GM21390 (cell line): Measurements from ENCODE around the gene PRCC.

Experiments used
- ATAC-seq: cut with Tn5 transposase; IDR thresholded peaks from one replicate; pipeline ENCODE4 v1.9.1; 2021; ENCODE audit not compliant: unreplicated experiment

The PRCC gene

DNA sequence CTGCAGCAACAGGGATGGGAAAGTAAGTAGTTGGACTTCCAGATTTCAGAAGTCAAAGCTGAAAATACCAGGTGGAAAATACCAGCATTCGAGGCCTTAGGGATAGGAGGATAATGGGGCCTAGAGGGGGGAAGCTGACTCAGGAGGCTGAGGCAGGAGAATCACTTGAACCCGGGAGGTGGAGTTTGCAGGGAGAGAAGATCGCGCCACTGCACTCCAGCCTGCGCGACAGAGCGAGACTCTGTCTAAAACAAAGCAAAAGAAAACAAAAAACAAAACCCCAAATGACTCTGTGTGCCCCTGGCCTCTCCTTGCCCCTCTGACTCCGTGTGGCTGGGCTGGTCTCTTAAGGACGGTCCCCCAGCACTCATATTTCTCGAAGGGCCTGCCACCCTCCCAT, 46.0 kb downstream of the PRCC start:
- ATAC-seq, result no peak

DNA sequence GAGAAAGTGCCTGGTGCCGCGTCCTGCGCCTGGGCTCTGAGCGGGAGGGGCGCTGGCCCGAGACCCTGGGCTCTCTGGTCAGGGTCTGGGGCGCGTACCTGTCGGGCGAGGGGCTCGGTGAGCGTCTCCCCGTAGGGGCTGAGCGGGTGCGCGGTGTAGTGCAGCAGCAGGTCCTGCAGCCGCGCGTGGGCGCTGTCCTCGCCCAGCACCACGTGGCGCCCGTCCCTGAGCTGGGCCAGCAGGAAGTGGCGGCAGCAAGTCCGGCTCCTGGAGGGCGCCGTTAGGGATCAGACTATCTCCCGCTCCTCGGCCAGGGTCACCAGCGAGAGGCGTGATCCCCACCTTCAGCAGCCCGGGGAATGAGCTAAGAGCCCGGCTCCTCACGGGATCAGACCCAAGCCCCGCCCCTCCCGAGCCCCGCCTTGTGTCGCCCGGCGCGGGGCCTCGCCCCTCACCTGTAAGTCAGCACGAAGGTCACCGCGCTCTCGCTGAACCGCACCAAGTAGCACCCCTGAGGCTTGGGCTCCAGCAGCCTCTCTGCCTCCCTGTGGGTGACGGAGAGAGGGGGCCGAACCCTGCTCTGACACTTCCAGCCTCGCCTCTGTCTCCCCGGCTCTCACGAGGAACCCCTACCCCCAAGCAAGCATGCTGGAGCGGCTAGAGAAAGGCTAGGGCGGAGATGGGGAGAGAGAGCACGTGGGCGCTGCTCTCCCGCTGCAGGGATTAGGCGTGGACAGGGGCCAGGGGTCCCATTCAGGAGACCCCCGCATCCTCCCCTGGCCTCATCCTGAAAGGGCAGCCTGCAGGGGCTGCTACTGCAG, 46.6 kb downstream of the PRCC start:
- peak; percentile 54 for ATAC-seq

DNA sequence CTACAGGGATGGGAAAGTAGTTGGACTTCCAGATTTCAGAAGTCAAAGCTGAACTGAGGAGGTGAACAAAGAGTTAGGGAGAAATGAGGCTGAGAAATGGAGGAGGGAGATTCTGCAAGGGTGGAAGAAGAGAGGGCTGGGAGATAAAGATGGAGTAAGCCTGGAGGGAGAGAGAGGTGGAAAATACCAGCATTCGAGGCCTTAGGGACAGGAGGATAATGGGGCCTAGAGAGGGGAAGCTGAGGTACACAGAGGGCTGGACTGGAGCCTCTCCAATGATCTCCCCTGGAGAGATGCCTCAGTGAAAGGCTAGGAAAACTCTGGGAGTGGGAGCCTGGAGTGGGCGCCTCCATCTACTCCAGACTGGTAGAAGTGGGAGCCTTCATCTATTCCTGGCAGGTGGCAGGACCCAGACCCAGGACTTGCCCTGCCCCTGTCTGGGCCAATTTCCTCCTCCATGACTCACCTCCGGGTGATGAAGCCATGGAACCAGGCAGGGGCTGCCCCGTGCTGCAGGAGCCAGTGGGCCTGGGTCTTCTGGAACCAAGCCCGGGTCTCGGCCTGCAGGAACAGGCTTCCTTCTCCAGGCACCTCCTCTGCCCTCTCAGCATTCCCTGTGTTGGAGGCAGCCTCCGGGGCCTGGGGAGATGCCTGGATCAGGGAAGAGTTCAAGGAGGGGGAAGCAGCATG, 47.4 kb downstream of the PRCC start:
- no peak for ATAC-seq

DNA sequence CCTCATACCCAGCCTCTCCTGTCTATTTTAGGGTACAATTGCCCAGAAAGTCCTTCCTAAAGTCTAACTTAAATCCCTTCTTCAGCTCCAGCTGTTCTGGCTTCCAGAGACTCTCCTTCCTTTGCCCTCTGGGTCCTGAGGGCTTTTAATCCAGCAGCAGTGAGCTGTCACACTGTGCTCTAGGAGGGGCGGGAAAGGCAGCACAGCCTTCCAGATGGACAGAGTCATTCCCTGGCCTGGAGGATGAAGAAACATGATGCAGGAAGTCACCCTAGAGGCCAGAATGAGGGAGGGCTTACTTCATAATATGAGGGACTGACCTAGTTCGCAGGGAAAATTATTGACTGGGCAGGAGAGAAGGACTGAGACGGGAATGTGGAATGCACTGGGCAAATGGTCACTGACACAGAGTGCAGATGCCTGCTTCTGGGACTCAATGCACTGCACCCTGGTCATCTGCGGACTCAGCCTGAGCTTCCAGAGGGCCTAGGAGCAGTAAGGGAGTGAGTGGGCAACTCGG, 48.0 kb downstream of the PRCC start:
- ATAC-seq, result no peak

DNA sequence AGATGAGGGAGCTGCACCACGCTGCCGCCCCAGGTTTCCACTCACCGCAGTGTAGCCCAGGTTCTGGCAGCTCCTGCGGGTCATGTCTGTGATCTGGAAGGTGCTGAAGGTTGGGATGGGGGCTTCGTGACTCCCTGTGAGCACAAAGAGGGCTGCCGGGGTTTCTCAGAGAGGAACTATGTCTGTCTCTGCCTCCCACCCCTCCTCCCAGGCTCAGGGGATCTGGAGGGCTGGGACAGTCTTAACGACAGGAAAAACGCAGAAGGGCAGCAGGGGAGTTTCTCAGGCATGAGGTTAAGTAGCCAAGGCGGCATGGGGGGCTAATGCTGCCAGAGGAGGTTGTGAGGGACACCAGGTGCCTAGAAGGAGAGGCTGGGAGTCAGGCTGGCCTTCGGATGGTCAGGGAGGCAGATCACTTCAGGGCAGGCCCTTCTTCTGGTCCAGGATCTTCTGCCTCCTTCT, 48.7 kb downstream of the PRCC start:
- ATAC-seq, result no peak

DNA sequence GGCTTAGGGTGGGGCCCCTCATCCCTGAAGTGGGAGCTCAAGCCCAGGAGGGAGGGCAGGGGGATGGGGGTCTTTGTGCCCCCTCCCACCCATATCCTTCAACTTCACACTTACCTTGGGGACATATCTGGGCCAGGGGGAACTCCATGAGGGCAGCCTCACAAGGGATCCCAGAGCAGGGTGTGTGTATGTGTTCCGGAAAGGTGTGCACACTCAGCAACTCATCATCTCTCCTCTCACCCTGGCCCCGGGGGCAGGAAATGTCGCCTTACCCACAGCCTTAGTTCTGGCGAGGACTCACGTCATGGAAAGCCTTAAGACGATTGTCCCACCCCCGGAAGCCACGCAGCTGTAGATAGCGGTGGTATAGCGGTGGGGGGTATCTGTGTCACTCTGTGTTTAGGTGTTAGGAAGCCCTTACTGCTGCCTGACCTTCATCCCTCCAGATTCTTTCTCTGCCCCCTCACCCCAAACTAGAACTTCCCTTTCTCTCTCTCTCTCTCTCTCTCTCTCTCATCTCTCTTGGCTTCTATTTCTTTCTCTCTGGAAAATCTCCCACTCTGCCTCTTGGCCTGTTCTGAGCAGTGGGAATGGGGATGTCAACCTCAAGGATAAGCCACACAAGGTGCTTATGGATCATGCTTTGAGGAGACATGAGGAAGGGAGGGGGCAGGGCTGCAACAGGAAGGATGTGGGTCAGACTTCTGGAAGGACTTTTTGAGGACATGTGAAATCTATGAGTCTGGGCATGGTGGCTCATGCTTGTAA, 49.4 kb downstream of the PRCC start, which contains the start of gene SH2D2A:
TSS of gene SH2D2A (minus strand) at position 288 of the 768 bp plus-strand sequence. CDS start at position 148, 140 bp downstream.
- ATAC-seq, result peak; percentile 65

DNA sequence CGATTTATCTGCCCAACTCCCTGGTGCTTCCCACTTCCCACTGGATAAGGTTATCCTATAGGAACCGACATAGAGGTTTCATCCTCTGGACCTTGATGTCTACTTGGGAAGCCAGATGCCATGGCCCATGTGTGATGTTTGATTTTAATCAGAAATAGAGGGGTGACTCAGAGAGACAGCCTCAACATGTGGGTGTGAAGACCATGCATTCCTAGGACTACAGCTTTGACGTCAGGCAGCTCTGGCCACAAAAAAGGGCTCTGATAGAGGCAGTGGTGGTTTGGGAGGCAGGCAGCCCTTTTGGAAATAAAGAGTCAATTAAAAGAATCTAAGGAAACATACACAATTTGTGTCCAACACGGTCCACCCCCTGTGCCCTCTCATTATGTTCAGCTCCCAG, 54.5 kb downstream of the PRCC start:
- ATAC-seq, result no peak

DNA sequence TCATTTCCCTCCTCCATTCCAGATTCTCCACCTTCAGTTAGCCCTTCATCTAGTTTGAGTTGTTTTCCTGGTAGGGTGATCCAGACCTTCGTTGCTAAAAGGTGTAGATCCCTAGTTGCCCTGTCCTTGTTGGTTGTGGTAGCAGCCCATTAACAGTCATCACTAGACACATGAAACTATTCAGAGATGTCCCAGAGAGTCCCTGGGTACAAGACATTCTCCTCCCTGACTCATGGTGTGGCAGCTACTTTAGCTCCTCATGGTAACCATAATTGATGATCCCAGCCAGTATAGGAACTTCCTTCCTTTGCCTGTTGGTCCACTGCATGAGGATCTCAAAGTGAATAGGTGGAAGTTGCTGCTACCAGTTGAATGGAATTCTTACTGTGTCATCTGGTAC, 55.3 kb downstream of the PRCC start:
- ATAC-seq, result no peak

DNA sequence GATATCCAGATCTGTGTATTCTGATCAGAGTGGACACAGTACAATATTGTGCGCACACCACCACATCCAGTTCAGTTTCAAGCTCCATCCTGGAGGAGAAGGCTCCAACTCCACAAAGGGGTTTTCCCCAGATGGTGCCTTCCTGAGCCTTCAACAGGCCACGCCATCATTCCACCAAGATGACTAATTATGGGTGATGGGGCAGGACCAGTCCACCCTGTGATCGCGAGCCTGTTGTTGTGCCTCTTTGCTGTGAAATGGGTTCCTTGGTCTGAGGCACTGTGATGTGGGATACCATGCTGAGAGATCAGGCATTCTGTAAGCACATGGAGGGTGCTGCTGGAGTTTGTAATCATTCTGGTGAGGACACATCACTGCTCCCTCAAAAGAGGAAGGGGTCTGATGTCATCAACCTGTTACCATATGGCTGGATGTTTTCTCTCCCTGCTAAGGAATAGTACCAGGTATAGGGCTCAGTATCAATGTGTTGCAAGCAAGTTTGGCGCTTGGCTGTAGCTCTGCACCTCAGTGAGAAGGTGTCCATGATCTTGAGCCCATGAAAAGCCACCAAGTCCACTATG, 56.0 kb downstream of the PRCC start:
- ATAC-seq, result no peak

DNA sequence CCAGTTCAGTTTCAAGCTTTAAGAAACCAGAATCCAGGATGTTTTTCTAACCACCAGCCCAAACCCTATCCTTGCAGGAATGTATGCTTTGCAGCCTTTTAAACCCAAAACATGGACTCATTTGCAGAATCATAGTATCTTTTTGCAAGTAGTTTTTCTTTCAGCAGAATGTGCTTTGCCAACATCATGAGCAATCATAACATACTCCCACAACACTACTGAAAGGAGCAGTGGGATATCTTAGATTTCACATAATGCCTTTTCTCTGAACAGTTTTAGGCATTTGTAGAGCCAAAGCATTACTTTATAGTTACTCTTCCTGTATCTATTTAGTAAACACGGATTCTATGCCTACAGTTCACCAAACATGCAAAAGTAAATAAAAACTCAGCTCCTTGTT, 59.3 kb downstream of the PRCC start:
- no peak for ATAC-seq

DNA sequence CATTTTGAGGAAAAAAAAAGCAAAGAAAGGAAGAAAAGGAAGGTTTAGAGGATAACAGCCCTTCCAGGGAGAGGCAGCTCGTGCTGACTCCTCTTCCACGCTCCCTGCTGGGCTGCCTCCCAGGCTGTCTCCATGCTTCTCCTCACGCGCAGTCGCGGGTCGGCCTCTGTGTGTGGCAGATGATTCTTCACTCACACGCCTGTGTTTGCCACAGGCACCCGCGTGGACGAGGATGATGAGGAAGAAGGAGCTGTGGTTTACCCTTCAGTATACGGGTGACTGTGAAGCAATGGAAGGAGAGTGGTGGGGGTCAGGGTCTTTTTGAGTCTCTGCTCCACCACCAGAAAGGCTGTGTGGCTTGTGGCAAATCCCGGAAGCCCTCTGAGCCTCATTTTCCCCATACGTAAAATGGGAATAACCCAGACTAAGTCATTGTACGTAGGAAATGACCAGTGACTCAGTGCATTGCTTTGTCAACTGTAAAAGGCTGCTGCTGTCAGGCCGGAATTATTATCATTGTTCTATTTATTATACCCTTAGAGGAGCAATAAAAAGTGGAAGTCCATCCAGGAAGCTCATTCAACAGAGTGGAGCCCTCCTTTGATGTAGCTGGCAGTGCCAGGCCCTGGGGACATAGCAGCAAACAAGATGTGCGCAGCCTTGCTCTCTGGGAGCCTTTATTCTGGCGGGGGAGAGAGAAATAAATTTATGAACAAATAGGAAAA, 61.2 kb downstream of the PRCC start:
- ATAC-seq, result no peak

DNA sequence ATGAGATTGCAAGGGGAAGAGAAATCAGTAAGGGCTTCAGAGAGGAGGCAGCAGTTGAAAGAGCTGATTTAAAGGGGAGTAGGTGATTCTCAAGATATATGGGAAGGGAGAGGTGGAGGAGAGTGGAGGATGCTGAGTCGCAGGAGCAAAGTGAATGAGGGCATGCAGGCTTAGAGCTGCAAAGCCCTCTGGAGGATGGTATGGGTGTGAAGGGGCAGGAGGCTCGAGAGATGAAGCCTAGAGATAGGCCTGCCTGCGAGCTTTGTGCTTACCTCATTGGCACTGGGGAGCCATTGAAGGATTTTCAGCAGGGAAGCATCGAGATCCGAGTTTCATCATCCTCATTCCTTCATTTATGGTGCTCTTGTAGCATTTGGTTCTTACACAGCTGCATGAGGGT, 65.1 kb downstream of the PRCC start:
- ATAC-seq, result no peak

DNA sequence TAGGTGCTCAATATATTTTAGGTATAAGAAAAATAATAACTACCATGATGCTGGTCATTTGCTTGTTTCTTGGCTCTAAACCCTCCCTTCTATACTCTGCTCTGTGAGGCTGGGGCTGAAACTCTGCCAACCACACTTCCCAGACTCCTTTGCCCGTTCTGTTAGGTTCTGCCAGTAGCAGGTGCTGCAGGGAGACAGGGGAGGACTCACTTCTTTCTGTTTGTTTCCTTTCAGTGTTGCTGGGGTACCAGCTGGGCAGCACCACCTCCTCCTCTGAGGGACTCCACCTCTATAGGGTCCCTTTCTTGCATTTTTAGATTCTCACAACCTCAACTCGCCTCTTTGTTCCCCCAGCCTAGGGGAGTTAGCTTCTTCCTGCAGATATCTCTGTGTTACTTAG, 66.3 kb downstream of the PRCC start:
- ATAC-seq, result no peak

DNA sequence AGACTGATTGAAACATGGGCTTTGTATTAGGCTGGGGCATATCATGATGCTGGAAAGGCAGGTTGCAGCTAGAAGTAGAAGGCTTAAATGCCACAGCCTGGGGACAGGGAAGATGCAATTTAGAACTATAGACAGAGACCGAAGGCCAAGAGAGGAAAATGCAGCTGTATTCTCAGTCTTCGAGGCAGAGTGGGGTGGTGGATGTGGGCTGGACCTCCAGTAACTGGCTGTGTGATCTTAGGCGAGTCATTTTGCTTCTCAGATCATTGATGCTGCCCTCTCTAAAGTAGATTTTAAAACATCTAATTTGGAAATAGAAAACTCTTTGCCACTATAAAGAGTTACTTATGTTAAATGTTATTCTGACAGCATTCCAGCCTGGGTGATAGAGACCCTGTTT, 67.0 kb downstream of the PRCC start:
- no peak for ATAC-seq

DNA sequence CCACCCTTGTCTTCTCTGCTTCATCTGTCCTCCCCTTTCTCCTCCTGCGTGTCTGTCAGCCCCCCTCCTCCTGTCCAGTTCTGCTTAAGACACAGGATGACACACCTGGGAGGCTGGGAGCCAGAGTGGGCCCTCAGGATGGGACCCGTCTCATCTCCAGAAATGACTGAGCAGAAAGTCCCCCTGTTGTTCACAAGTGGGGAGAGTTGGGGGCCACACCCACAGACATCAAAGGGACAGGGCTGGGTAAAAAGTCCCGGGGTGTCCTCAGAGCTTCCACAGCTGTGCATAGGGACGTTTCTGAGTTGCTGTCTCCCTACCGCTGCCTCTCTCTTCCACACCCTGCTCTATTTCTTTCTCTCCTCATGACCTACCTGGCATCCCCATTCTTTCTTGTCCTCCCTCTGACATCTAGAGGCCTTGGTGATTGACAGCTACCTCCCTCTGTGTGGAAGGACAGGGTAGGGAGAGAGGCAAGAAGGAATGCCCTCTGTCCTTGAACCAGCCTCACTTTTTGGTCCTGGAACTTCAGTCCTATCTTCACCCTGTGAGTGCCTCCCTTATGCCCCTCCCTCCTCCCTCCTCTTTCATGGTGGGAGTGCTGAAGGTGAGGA, 68.8 kb downstream of the PRCC start:
- ATAC-seq, result peak; percentile 58

DNA sequence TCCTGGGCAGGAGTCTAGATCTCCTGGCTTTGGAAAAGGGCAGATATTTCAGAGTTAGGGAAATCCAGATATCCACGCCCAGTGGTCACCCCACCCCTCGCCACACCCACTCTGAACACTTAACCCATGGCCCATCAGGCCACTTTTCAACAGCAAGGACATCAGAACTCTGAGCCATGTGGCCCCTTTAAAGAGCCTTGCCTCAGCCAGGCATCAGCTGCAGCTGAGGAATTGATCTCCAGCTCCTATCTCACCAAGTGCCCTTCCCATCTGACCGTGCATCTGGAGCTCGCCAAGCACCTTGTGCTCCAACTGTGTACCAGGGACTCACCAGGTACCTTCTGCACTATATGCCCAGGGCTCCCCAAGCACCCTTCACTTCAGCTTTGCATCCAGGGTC, 69.6 kb downstream of the PRCC start:
- no peak for ATAC-seq

DNA sequence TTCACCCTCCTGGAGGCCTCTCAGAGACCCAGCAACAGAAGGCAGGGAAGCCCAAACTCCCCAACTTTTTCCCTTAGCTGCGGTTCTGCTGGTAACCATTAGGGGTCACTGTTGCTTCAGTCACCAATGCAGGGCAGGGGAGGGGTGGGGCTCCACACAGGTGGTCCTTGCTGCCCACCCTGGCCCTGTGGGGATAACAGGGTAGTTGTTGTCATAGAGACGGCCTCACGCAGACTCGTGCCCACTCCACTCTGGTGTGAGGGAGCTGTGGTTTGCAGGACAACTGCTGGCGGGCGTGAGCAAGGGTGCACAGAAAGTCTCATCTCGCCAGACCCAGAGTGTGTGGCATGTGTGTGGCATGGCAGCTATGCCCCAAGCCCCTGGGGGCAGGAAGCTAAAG, 71.6 kb downstream of the PRCC start:
- no peak for ATAC-seq

DNA sequence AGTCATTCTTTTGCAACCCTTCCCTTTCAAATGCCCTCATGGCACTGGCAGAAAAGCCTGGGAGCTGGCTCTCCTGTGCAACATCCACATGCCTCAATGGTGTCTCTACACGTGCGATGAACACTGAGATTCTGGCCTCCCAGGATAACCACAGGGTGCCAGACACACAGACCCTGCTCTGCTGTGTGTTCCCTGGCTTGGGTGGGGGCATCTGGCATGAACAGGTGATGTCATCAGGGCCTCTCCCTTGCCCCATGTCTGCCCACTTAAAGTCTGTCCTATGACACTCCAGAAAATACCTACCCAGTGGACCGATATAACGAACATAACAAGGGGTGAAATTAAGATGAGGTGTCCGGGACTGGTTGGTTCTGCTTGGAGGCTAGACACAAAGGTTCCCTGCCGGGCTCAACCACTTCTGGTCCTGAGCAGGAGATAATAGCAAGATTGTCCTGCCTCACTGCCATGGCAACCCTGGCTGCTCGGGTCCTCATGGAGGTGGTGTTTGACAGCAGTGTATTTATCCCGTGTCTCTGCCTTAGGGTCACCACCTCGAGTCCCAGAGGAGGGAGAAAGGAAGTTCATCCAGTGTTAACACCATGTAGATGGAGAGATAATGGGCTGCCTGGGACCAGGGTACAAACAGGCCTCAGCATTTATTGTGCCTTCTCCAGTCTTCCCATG, 72.2 kb downstream of the PRCC start:
- no peak for ATAC-seq

DNA sequence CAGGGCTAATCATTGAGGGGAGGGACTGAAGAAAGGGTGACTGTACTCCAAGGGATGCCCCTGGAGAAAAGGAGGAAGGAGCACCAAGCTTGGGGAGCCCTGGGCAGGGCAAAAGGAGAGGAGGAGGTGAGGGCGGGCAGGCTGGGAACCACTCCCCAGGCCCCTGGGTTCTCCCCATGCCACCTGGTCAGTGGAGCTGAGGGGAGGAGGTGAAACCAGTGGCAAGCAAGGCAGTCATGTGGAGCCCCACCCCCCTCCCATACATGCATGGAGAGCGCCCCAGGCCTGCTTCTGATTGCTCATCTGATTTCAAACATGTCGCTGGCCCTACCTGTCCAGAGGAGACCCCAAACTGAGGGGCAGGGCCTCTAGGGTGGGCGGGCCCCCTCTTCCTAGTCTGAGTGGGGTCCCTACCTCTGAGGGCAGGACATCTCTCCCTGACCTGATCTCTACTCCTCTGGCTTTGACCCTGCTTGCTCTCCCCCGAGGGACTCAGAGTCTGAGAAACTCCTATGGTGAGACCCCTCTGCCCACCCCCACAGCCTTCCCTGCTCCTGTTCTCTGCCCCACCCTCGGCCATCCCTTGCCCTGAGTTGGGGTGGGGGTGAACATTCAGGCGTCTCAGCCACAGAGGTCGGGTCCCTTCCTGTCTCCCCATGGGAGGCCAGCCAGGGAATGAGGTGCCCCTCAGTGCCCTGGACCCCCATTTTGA, 73.0 kb downstream of the PRCC start:
- no peak for ATAC-seq
